GM12875 (cell line): ENCODE results near the gene GPS1.

Source experiments
- H3K4me3 ChIP-seq: one replicate; pipeline ENCODE4 v1.5.1; 2011; ENCODE audit warnings: low read depth, low read length, control low read depth
- CTCF ChIP-seq: IDR thresholded peaks from 2 replicates; pipeline ENCODE4 v1.5.1; 2011; ENCODE audit warnings: low read depth, mild to moderate bottlenecking, control low read depth, inconsistent platforms, low read length, moderate library complexity, borderline replicate concordance; ENCODE audit not compliant: insufficient read depth

Gene GPS1

GRCh38 chr17:82051776-82052637, at the start of gene GPS1, which contains the start of gene RFNG:
Gene GPS1 (plus strand): TSS chr17:82051898. CDS start chr17:82051932, 34 bp downstream.
Gene RFNG (minus strand): TSS chr17:82051811. CDS start chr17:82051766, 45 bp downstream.
- H3K4me3 ChIP-seq = peak within 1 kb of the TSS; percentile 85

GRCh38 chr17:82003411-82004381, 48.0 kb upstream of the GPS1 start:
- H3K4me3 ChIP-seq = no peak overlapping the region
- TF ChIP-seq CTCF = no peak

More at GRCh38 chr17:82051776-82052637, at the start of gene GPS1, which contains the start of gene RFNG:
- TF ChIP-seq CTCF = no peak

- no peak for TF ChIP-seq CTCF
- no peak overlapping the region for H3K4me3 ChIP-seq
These were observed 46.9 kb upstream of the GPS1 start for GRCh38 chr17:82004517-82005455.

- no peak for TF ChIP-seq CTCF
- H3K4me3 ChIP-seq = no peak overlapping the region
These were observed 45.9 kb upstream of the GPS1 start for GRCh38 chr17:82005701-82006348.

DNA sequence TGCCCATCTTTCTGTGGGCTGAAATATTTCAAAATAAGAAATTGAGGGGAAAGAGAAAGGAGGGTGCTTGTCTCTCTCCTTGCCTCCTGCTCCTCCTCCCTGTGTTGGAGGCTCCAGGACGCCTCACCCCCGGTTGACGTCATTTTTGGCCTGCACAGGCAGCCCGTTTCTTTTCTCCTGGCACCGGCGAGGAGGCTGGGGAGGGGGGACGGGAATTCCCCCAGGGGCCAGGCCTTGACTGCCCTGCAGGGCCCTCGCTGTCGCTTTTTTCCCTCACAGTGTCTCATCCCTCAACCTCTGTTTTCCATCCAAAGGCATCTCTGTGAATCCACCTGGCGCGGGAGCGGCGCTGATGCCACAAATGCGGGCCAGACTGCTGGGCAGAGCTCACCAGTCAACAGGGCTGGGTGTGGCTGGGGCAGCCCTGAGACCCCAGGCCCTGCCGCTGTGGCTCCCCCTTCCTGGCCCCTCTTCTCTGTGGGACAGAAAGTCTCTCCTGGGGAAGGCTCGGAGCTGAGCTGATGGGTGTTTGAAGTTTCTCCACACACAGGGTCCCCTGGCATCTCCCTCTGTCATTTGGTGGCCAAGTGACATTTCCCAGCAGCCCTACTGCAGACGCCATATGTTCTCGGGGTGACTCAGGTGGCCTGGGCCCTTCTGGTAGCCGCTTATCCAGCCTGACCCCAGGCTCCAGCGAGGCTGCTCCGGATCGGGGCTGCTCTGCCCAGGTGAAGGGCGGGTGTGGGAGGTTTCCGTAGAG, 45.0 kb upstream of the GPS1 start:
- no peak overlapping the region for H3K4me3 ChIP-seq
- TF ChIP-seq CTCF = no peak
